GM12878 (cell line): ENCODE data around the gene ADAR. TPM values are rescaled to one million over a fixed set of nuclear protein-coding genes. Genes with fewer than 3 reads are reported as not detected.
A peak's percentile ranks its signal among the peaks of the same experiment; 100 is the strongest.

Source experiments
- ATAC-seq: fragments of 200-7000 bp; cut with Tn5 transposase; 3 replicates; pipeline ENCODE4 v1.9.1; 2020; ENCODE audit warnings: mild to moderate bottlenecking, moderate library complexity
- BruUV-seq: library from RNA; stranded (reverse); fragments of 400-500 nt; replicated peaks from 2 replicates; lab custom pipeline; 2021; lab: Mats Ljungman, UMichigan
- CTCF ChIA-PET: fragments of 300-600 bp; sonication (Branson Sonifier 250); formaldehyde crosslinking; extraction: SDS; loops from one replicate; lab custom pipeline; 2021; ENCODE audit warnings: inconsistent platforms; lab: Yijun Ruan, JAX
- POLR2A ChIA-PET: fragments of 350-600 bp; formaldehyde crosslinking; extraction: SDS; loops from one replicate; lab custom pipeline; 2021; ENCODE audit warnings: inconsistent platforms; lab: Charles Lee
- RAD21 ChIA-PET: fragments of 300-600 bp; sonication (Branson Sonifier 250); formaldehyde crosslinking; loops from one replicate; lab custom pipeline; 2023; ENCODE audit warnings: antibody characterized with exemption; ENCODE audit not compliant: unreplicated experiment; lab: Charles Lee
- SMC1A ChIA-PET: fragments of 300-600 bp; sonication (Branson Sonifier 250); formaldehyde crosslinking; loops from one replicate; lab custom pipeline; 2023; ENCODE audit not compliant: unreplicated experiment, uncharacterized antibody; lab: Charles Lee
- DNase-seq: peaks from one replicate; pipeline ENCODE4 v3.0.0-alpha.2; 2011; ENCODE audit warnings: low read depth, low spot score
- FAIRE-seq: peaks from 3 replicates; lab custom pipeline; 2011; peaks lifted over from hg19 to GRCh38; lab: Jason Lieb, UNC
- H2AFZ ChIP-seq: 2 replicates; pipeline ENCODE4 v1.6.0; 2011; ENCODE audit warnings: low read depth, low read length, control low read depth; ENCODE audit not compliant: control insufficient read depth
- H3K27ac ChIP-seq: 2 replicates; pipeline ENCODE4 v1.5.1; 2011; ENCODE audit warnings: control low read depth; ENCODE audit not compliant: control insufficient read depth, insufficient read depth
- H3K27me3 ChIP-seq, 2 experiments: replicated peaks in 1 of 2; 2 replicates each; pipeline versions ENCODE4 v1.6.0 to v1.6.1; 2011; ENCODE audit warnings: low read length in 1 of 2; ENCODE audit not compliant: control insufficient read depth in 2 of 2, insufficient read depth in 2 of 2
- H3K36me3 ChIP-seq, 2 experiments: 2 replicates each; pipeline ENCODE4 v1.5.1; 2011; ENCODE audit warnings: low read length in 1 of 2; ENCODE audit not compliant: control insufficient read depth in 2 of 2, insufficient read depth in 2 of 2
- H3K4me1 ChIP-seq: 2 replicates; pipeline ENCODE4 v1.6.1; 2011; ENCODE audit warnings: mild to moderate bottlenecking, low read length, moderate library complexity, mixed read lengths; ENCODE audit not compliant: control insufficient read depth, insufficient read depth
- H3K4me2 ChIP-seq: 2 replicates; pipeline ENCODE4 v1.6.0; 2011; ENCODE audit warnings: control low read depth; ENCODE audit not compliant: control insufficient read depth, insufficient read depth
- H3K4me3 ChIP-seq: fragments of 200-600 bp; sonication (generic); 2 replicates; pipeline ENCODE4 v1.5.1; 2016
- H3K79me2 ChIP-seq: 2 replicates; pipeline ENCODE4 v1.6.0; 2011; ENCODE audit warnings: low read length; ENCODE audit not compliant: control insufficient read depth, insufficient read depth
- H3K9ac ChIP-seq: 2 replicates; pipeline ENCODE4 v1.8.0; 2011; ENCODE audit warnings: low read length, control low read depth, mixed read lengths; ENCODE audit not compliant: control insufficient read depth, insufficient read depth
- H3K9me3 ChIP-seq: replicated peaks from 3 replicates; pipeline ENCODE4 v1.5.1; 2011; ENCODE audit warnings: mild to moderate bottlenecking, low read length; ENCODE audit not compliant: control insufficient read depth, insufficient read depth
- H4K20me1 ChIP-seq: 2 replicates; pipeline ENCODE4 v1.6.0; 2011; ENCODE audit not compliant: control insufficient read depth, insufficient read depth
- ATF3 ChIP-seq: IDR thresholded peaks from 2 replicates; pipeline ENCODE4 v1.6.1; 2011; ENCODE audit warnings: low read depth, mild to moderate bottlenecking, low read length, moderate library complexity, borderline replicate concordance; ENCODE audit errors: extremely low read depth
- ATF7 ChIP-seq: fragments of 450-650 bp; IDR thresholded peaks from 2 replicates; pipeline ENCODE4 v1.6.1; 2016; ENCODE audit warnings: low read depth, mild to moderate bottlenecking
- CREB1 ChIP-seq: IDR thresholded peaks from 2 replicates; pipeline ENCODE4 v1.6.1; 2012; ENCODE audit warnings: low read depth, mild to moderate bottlenecking, inconsistent platforms
- EP300 ChIP-seq, 2 experiments: fragments of 150-350 bp in 1 of 2; IDR thresholded peaks; 2 replicates each; pipeline ENCODE4 v1.6.1; 2011 to 2012; ENCODE audit warnings: low read depth in 2 of 2, low read length in 2 of 2, borderline replicate concordance in 1 of 2, improper control_type of control experiment in 1 of 2, inconsistent platforms in 1 of 2; ENCODE audit not compliant: control insufficient read depth in 1 of 2
- PAX8 ChIP-seq: fragments of 450-650 bp; IDR thresholded peaks from 2 replicates; pipeline ENCODE4 v1.6.1; 2017; ENCODE audit warnings: mild to moderate bottlenecking, moderate library complexity
- RELB ChIP-seq: fragments of 450-650 bp; IDR thresholded peaks from 2 replicates; pipeline ENCODE4 v1.6.1; 2017; ENCODE audit warnings: low read depth, mild to moderate bottlenecking, moderate library complexity
- SMAD1 ChIP-seq: fragments of 450-650 bp; IDR thresholded peaks from 2 replicates; pipeline ENCODE4 v1.6.1; 2018; ENCODE audit warnings: mild to moderate bottlenecking, low read depth; ENCODE audit not compliant: partially characterized antibody
- ZBTB40 ChIP-seq: fragments of 450-650 bp; IDR thresholded peaks from 2 replicates; pipeline ENCODE4 v1.6.1; 2016; ENCODE audit warnings: mild to moderate bottlenecking, moderate library complexity, borderline replicate concordance
- ZNF687 ChIP-seq: fragments of 450-650 bp; IDR thresholded peaks from 2 replicates; pipeline ENCODE4 v1.6.1; 2017; ENCODE audit warnings: mild to moderate bottlenecking, moderate library complexity
- WGBS: methylation state at CpG from one replicate; pipeline ENCODE4 v1.1.6; 2016; ENCODE audit warnings: low lambda C conversion rate; ENCODE audit not compliant: insufficient replicate concordance, insufficient coverage; ENCODE audit errors: missing lambda C conversion rate; 5-methylcytosine and 5-hydroxymethylcytosine counted together
- in situ Hi-C: fragments of 300-500 bp; cut with MboI; formaldehyde crosslinking; loops from 9 replicates; pipeline ENCODE4 v1.14.3; 2018; ENCODE audit warnings: mixed read lengths
- intact Hi-C: fragments of 100-400 bp; cut with micrococcal nuclease; formaldehyde crosslinking; loops from one replicate; pipeline ENCODE4 v1.14.2; 2022; ENCODE audit not compliant: unreplicated experiment
- polyA plus RNA-seq, 11 experiments: library from polyadenylated mRNA; depleted of rRNA in 4 of 11; unstranded in 6 of 11; stranded (reverse) in 5 of 11; fragments of >200 nt; fragmentation: Nextera tagmentation in 4 of 11; fragmentation: Illumina TruSeq in 1 of 11; extraction: Ambion mirVana in 4 of 11; extraction: Trizol in 1 of 11; gene quantifications; 1 replicate in 1 of 11; 2 replicates in 10 of 11; pipeline versions ENCODE4 v1.2.1 to v1.2.3, GENCODE V29; 2011 to 2016; ENCODE audit warnings: inconsistent platforms in 2 of 11, missing spikeins in 2 of 11, low read depth in 1 of 11
- total RNA-seq, 4 experiments: library from RNA; depleted of rRNA in 3 of 4; stranded (reverse); fragments of >200 nt in 3 of 4; fragmentation: Illumina TruSeq in 1 of 4; extraction: Trizol in 1 of 4; gene quantifications; 2 replicates each; pipeline versions ENCODE4 v1.2.1 to v1.2.3, GENCODE V29; 2013 to 2021

Gene ADAR
- total and polyA plus RNA-seq, 10 of the 15 experiments (the other 5 are each of a cell fraction or from before 2014, with no cell fraction given), result 55.5 to 413 (median 176) TPM

GRCh38 chr1:154628121-154628405 lies 20.1 kb upstream of the ADAR start:
- Histone ChIP-seq H4K20me1 (no peaks in the 10 kb centered on the region), H3K36me3 (peaks cover 0 to 3% of the 10 kb centered on the region in 2 experiments; a peak in 1 of 4 replicates), H3K9ac (peak overlapping the region; percentile 91), H3K4me2 (peak overlapping the region; percentile 84), H3K4me3 (peak overlapping the region; percentile 82), H2AFZ (peak overlapping the region; percentile 99), H3K27me3 (no peaks in the 10 kb centered on the region), H3K79me2 (peaks cover 53% of the 10 kb centered on the region), H3K9me3 (no peaks in the 10 kb centered on the region), H3K4me1 (peaks cover 3% of the 10 kb centered on the region; the same call in 1 of the 2 replicates), H3K27ac (peak overlapping the region; percentile 94)
- FAIRE-seq (no peak), DNase-seq (no peak), ATAC-seq (peak; percentile 28)
- ChIA-PET SMC1A (interaction anchor here (0.6 to 1.8 kb wide), 6 partner anchors 18 to 784 kb away, joined by 3 to 7 read pairs (median 4); partner anchors contain the start of gene ADAR), RAD21 (interaction anchor here (1.0 to 1.2 kb wide), 2 partner anchors 21 to 68 kb away, joined by 3 read pairs; no protein-coding TSS in a partner anchor), CTCF (interaction anchor here (0.6 to 1.7 kb wide), 5 partner anchors 24 to 316 kb away, joined by 3 to 11 read pairs (median 3); no protein-coding TSS in a partner anchor), POLR2A (interaction anchor here (0.8 to 2.3 kb wide), 3 partner anchors 19 to 343 kb away, joined by 3 to 12 read pairs (median 3); partner anchors contain the start of gene ADAR)
- TSS peak; percentile 98 for BruUV-seq
- in situ Hi-C loops, result no loop called here
- 4% methylated on average over 5 of the region's 5 CpGs for WGBS
- intact Hi-C loops, result no loop called here
- TF ChIP-seq ZBTB40 (0 out of 2 replicates have a peak, but pooled peaks have one; percentile 34), EP300 (IDR thresholded peaks at IDR 0.05; ENCODE audit: borderline replicate concordance in 1 of 2, control insufficient read depth in 1 of 2, low read depth in 2 of 2, low read length in 2 of 2) (peak in 1 of 2 experiments; percentile 39; a peak in 1 of 4 replicates), CREB1 (no peak), ATF3 (no peak), ZNF687 (no peak; the same call in 1 of the 2 replicates), RELB (peak; percentile 65; the same call in 1 of the 2 replicates), ATF7 (peak; percentile 27; the same call in 1 of the 2 replicates), SMAD1 (peak; percentile 49), PAX8 (peak; percentile 84; the same call in 1 of the 2 replicates)
